H1 (cell line): ENCODE data around the gene IFNL1. TPM values are rescaled to one million over a fixed set of nuclear protein-coding genes. Genes with fewer than 3 reads are reported as not detected.
A peak's percentile ranks its signal among the peaks of the same experiment; 100 is the strongest.

Experiments used
- CTCF ChIA-PET: fragments of 300-600 bp; sonication (Branson Sonifier 250); formaldehyde crosslinking; loops from one replicate; lab custom pipeline; 2021; ENCODE audit not compliant: partially characterized antibody; lab: Charles Lee
- POLR2A ChIA-PET: fragments of 300-600 bp; sonication (Branson Sonifier 250); formaldehyde crosslinking; loops from one replicate; lab custom pipeline; 2021; ENCODE audit warnings: inconsistent platforms; ENCODE audit not compliant: partially characterized antibody; lab: Charles Lee
- DNase-seq, 2 experiments: peaks; one replicate each; pipeline versions ENCODE4 v3.0.0 to v3.0.0-alpha.2; 2010 to 2022; ENCODE audit warnings: low spot score in 2 of 2, low read depth in 1 of 2, mixed read lengths in 1 of 2
- FAIRE-seq: peaks from 2 replicates; lab custom pipeline; 2011; peaks lifted over from hg19 to GRCh38; lab: Jason Lieb, UNC
- H2AFZ ChIP-seq: 2 replicates; pipeline ENCODE4 v1.8.1; 2012; ENCODE audit warnings: low read length, inconsistent platforms
- H2AK5ac ChIP-seq: 2 replicates; pipeline ENCODE4 v1.6.1; 2013; ENCODE audit warnings: low read depth, low read length
- H2BK120ac ChIP-seq: replicated peaks from 2 replicates; pipeline ENCODE3; 2013; ENCODE audit warnings: low read depth, low read length, inconsistent platforms
- H2BK12ac ChIP-seq: 2 replicates; pipeline ENCODE4 v1.6.1; 2013; ENCODE audit warnings: low read depth, low read length
- H2BK15ac ChIP-seq: 2 replicates; pipeline ENCODE4 v1.6.1; 2013; ENCODE audit warnings: low read length
- H2BK20ac ChIP-seq: 2 replicates; pipeline ENCODE4 v1.6.1; 2013; ENCODE audit warnings: low read length
- H2BK5ac ChIP-seq: 2 replicates; pipeline ENCODE4 v1.6.1; 2013; ENCODE audit warnings: low read depth, low read length
- H3K14ac ChIP-seq: 2 replicates; pipeline ENCODE4 v1.6.1; 2013; ENCODE audit warnings: inconsistent platforms; ENCODE audit not compliant: insufficient read length
- H3K18ac ChIP-seq: 2 replicates; pipeline ENCODE4 v1.6.1; 2013; ENCODE audit warnings: low read length; ENCODE audit errors: extremely low read depth
- H3K23ac ChIP-seq: 2 replicates; pipeline ENCODE4 v1.6.1; 2013; ENCODE audit warnings: inconsistent platforms; ENCODE audit not compliant: insufficient read length
- H3K23me2 ChIP-seq: 2 replicates; pipeline ENCODE4 v1.6.1; 2013; ENCODE audit warnings: low read depth, low read length
- H3K27ac ChIP-seq: 2 replicates; pipeline ENCODE4 v1.6.1; 2011; ENCODE audit warnings: low read depth, low read length, inconsistent platforms
- H3K27me3 ChIP-seq, 4 experiments: replicated peaks in 1 of 4; 1 replicate in 1 of 4; 2 replicates in 3 of 4; pipeline versions ENCODE4 v1.6.1 to v1.8.1; 2011 to 2013; ENCODE audit warnings: low read length in 3 of 4, mild to moderate bottlenecking in 3 of 4, inconsistent platforms in 2 of 4, mixed read lengths in 2 of 4, moderate library complexity in 1 of 4; ENCODE audit not compliant: control insufficient read depth in 3 of 4, insufficient read depth in 3 of 4; ENCODE audit errors: extremely low read depth in 1 of 4
- H3K36me3 ChIP-seq, 4 experiments: 2 replicates each; pipeline versions ENCODE4 v1.6.1 to v1.8.1; 2011 to 2013; ENCODE audit warnings: mild to moderate bottlenecking in 4 of 4, low read length in 3 of 4, moderate library complexity in 2 of 4, control low read depth in 1 of 4, inconsistent platforms in 1 of 4; ENCODE audit not compliant: insufficient read depth in 4 of 4, control insufficient read depth in 2 of 4
- H3K4ac ChIP-seq: replicated peaks from 2 replicates; pipeline ENCODE3; 2013; ENCODE audit warnings: low read length, low read depth, mixed read lengths, inconsistent platforms; ENCODE audit not compliant: insufficient read length
- H3K4me1 ChIP-seq, 4 experiments: replicated peaks in 1 of 4; 1 replicate in 1 of 4; 2 replicates in 3 of 4; pipeline versions ENCODE4 v1.6.1 to v1.8.1; 2011 to 2013; ENCODE audit warnings: low read length in 3 of 4, inconsistent platforms in 2 of 4, mixed read lengths in 1 of 4; ENCODE audit not compliant: insufficient read depth in 4 of 4, control insufficient read depth in 3 of 4
- H3K4me2 ChIP-seq, 2 experiments: 2 replicates each; pipeline versions ENCODE4 v1.6.1 to v1.8.1; 2011 to 2013; ENCODE audit warnings: low read depth in 2 of 2, low read length in 2 of 2, control low read depth in 1 of 2, inconsistent platforms in 1 of 2, mild to moderate bottlenecking in 1 of 2; ENCODE audit not compliant: insufficient read depth in 1 of 2
- H3K4me3 ChIP-seq, 4 experiments: fragments of 200-600, 300-600 bp in 1 of 4; sonication (generic), shearing (Covaris generic), sonication (Bioruptor Twin) in 1 of 4; 2 replicates each; pipeline versions ENCODE4 v1.5.1 to v1.8.1; 2011 to 2016; ENCODE audit warnings: low read length in 4 of 4, low read depth in 3 of 4, control low read depth in 2 of 4, inconsistent platforms in 2 of 4, mild to moderate bottlenecking in 2 of 4, mixed read lengths in 1 of 4, moderate library complexity in 1 of 4; ENCODE audit not compliant: insufficient read depth in 2 of 4; ENCODE audit errors: extremely low read depth in 1 of 4
- H3K56ac ChIP-seq: replicated peaks from 2 replicates; pipeline ENCODE3; 2013; ENCODE audit warnings: low read depth, mild to moderate bottlenecking, mixed read lengths, low read length, inconsistent platforms; ENCODE audit not compliant: insufficient read length
- H3K79me1 ChIP-seq: 2 replicates; pipeline ENCODE4 v1.6.1; 2013; ENCODE audit warnings: low read depth, low read length, control low read depth
- H3K79me2 ChIP-seq, 2 experiments: 2 replicates each; pipeline versions ENCODE4 v1.6.1 to v1.8.1; 2012 to 2013; ENCODE audit warnings: low read length in 2 of 2, mild to moderate bottlenecking in 2 of 2, inconsistent platforms in 1 of 2; ENCODE audit not compliant: insufficient read depth in 2 of 2, control insufficient read depth in 1 of 2
- H3K9ac ChIP-seq, 4 experiments: replicated peaks in 1 of 4; 1 replicate in 1 of 4; 2 replicates in 3 of 4; pipeline versions ENCODE4 v1.6.1 to v1.8.1; 2011 to 2013; ENCODE audit warnings: low read depth in 3 of 4, low read length in 3 of 4, control low read depth in 2 of 4, mild to moderate bottlenecking in 2 of 4, moderate library complexity in 2 of 4, inconsistent platforms in 1 of 4; ENCODE audit errors: extremely low read depth in 1 of 4
- H3K9me3 ChIP-seq, 2 experiments: 2 replicates each; pipeline versions ENCODE4 v1.6.1 to v1.8.1; 2012 to 2013; ENCODE audit warnings: mild to moderate bottlenecking in 2 of 2, moderate library complexity in 2 of 2, control low read depth in 1 of 2, inconsistent platforms in 1 of 2, low read depth in 1 of 2, low read length in 1 of 2, mixed read lengths in 1 of 2; ENCODE audit not compliant: insufficient read depth in 2 of 2
- H4K20me1 ChIP-seq, 2 experiments: replicated peaks in 1 of 2; 2 replicates each; pipeline versions ENCODE3 to v1.8.1; 2011 to 2013; ENCODE audit warnings: inconsistent platforms in 2 of 2, low read length in 2 of 2, mild to moderate bottlenecking in 1 of 2; ENCODE audit not compliant: insufficient read depth in 2 of 2, control insufficient read depth in 1 of 2
- H4K5ac ChIP-seq: 2 replicates; pipeline ENCODE4 v1.6.1; 2013; ENCODE audit warnings: low read length, low read depth, mixed read lengths, inconsistent platforms; ENCODE audit not compliant: insufficient read length
- H4K8ac ChIP-seq: 2 replicates; pipeline ENCODE4 v1.8.0; 2013; ENCODE audit warnings: mild to moderate bottlenecking, moderate library complexity, low read length, inconsistent platforms; ENCODE audit not compliant: insufficient read depth; ENCODE audit errors: extremely low read depth
- H4K91ac ChIP-seq: replicated peaks from 2 replicates; pipeline ENCODE3; 2013; ENCODE audit warnings: low read length, mixed read lengths, inconsistent platforms; ENCODE audit not compliant: insufficient read length
- CTCF ChIP-seq, 3 experiments: IDR thresholded peaks; 1 replicate in 2 of 3; 2 replicates in 1 of 3; pipeline versions ENCODE4 v1.5.1 to v1.6.1; 2011; ENCODE audit warnings: low read length in 3 of 3, mild to moderate bottlenecking in 3 of 3, inconsistent platforms in 2 of 3, low read depth in 1 of 3, moderate library complexity in 1 of 3; ENCODE audit not compliant: insufficient read depth in 1 of 3; ENCODE audit errors: control extremely low read depth in 1 of 3
- FOSL1 ChIP-seq: IDR thresholded peaks from 2 replicates; pipeline ENCODE4 v1.6.1; 2011; ENCODE audit warnings: mild to moderate bottlenecking, low read depth, low read length, moderate library complexity; ENCODE audit not compliant: insufficient read depth
- POU5F1 ChIP-seq: IDR thresholded peaks from 2 replicates; pipeline ENCODE4 v1.6.1; 2011; ENCODE audit warnings: low read depth, mild to moderate bottlenecking, low read length, moderate library complexity
- RBBP5 ChIP-seq: IDR thresholded peaks from 2 replicates; pipeline ENCODE4 v1.7.1; 2012; ENCODE audit warnings: low read depth, mild to moderate bottlenecking, inconsistent platforms, low read length, moderate library complexity, borderline replicate concordance
- WGBS, 2 experiments: shearing (Covaris generic) in 1 of 2; methylation state at CpG; one replicate each; pipeline versions ENCODE4 v1.1.6 to v1.1.7; 2013 to 2015; ENCODE audit warnings: low lambda C conversion rate in 2 of 2, mixed read lengths in 2 of 2, inconsistent platforms in 1 of 2, low coverage in 1 of 2, missing lambda C conversion rate in 1 of 2; ENCODE audit not compliant: insufficient replicate concordance in 2 of 2, insufficient coverage in 1 of 2, insufficient read length in 1 of 2; ENCODE audit errors: extremely low coverage in 1 of 2, missing lambda C conversion rate in 1 of 2; 5-methylcytosine and 5-hydroxymethylcytosine counted together
- polyA plus RNA-seq, 7 experiments: library from polyadenylated mRNA; depleted of rRNA in 3 of 7; stranded (reverse) in 5 of 7; unstranded in 2 of 7; fragments of >200 nt in 5 of 7; fragments of 200-250 nt in 2 of 7; gene quantifications; 1 replicate in 5 of 7; 2 replicates in 1 of 7; 4 replicates in 1 of 7; pipeline versions ENCODE4 v1.2.1 to v1.2.3, GENCODE V29; 2011 to 2013; ENCODE audit warnings: missing spikeins in 2 of 7, mixed read lengths in 2 of 7
- total RNA-seq: library from RNA; stranded (reverse); fragmentation: NEBNext Ultra II Directional; extraction: Animal tissue kit (Norgen Biotek cat#: 25700); gene quantifications from 2 replicates; pipeline ENCODE4 v1.2.1, GENCODE V29; 2021

IFNL1 gene
- total and polyA plus RNA-seq, 2 of the 8 experiments (the other 6 are each of a cell fraction or from before 2014, with no cell fraction given): not detected

GRCh38 chr19:39318690-39319089, 22.5 kb downstream of the IFNL1 start:
- Histone ChIP-seq H4K5ac (no peak overlapping the region), H4K91ac (no peak overlapping the region), H3K27me3 (peaks cover 0 to 14% (median 12%) of the 10 kb centered on the region in 4 experiments; a peak in 4 of 7 replicates), H2BK120ac (no peak overlapping the region), H3K9ac (no peak overlapping the region), H3K9me3 (no peaks in the 10 kb centered on the region), H4K20me1 (peaks cover 0 to 7% of the 10 kb centered on the region in 2 experiments), H3K27ac (no peak overlapping the region), H3K4me1 (peaks cover 2 to 8% (median 3%) of the 10 kb centered on the region in 4 experiments; a peak in 5 of 7 replicates), H3K79me2 (no peaks in the 10 kb centered on the region), H2AFZ (no peak overlapping the region), H3K79me1 (no peaks in the 10 kb centered on the region), H2BK20ac (no peak overlapping the region), H2BK5ac (no peak overlapping the region), H2BK12ac (no peak overlapping the region), H3K4me3 (no peak overlapping the region), H4K8ac (no peak overlapping the region), H3K23me2 (peaks cover 7% of the 10 kb centered on the region; the same call in 1 of the 2 replicates), H3K14ac (no peak overlapping the region), H3K23ac (no peak overlapping the region), H3K4me2 (peak overlapping the region in 1 of 2 experiments; percentile 81; a peak in 1 of 4 replicates), H3K56ac (no peak overlapping the region), H2BK15ac (no peak overlapping the region), H3K4ac (no peak overlapping the region), H3K36me3 (peaks cover 0 to 14% (median 1%) of the 10 kb centered on the region in 4 experiments; a peak in 2 of 8 replicates), H3K18ac (no peak overlapping the region), H2AK5ac (no peak overlapping the region)
- FAIRE-seq (no peak), DNase-seq (no peak)
- ChIA-PET POLR2A (no interaction called here), CTCF (no interaction called here)
- WGBS, 2 experiments: 94% methylated on average over 4 of the region's 4 CpGs; no CpG with 5 or more reads in 1 of the 2 experiments
- TF ChIP-seq CTCF (IDR thresholded peaks at IDR 0.05; ENCODE audit: control extremely low read depth in 1 of 3, insufficient read depth in 1 of 3, low read depth in 1 of 3, low read length in 3 of 3): no peak
- TF ChIP-seq RBBP5: no peak
- no peak for TF ChIP-seq FOSL1
- no peak for TF ChIP-seq POU5F1
